GM19035 (cell line): ENCODE results near the gene SLC2A14.
"Not testable (repeated sequence)": the region's sequence is repeated elsewhere in the genome, so short reads cannot be mapped to it uniquely, and the experiment has no call there.

ENCODE experiments used
- ATAC-seq: cut with Tn5 transposase; IDR thresholded peaks from one replicate; pipeline ENCODE4 v1.9.1; 2021; ENCODE audit not compliant: unreplicated experiment

The SLC2A14 gene

GRCh38 chr12:7835116-7835515 lies 37.6 kb downstream of the SLC2A14 start:
- no peak for ATAC-seq

GRCh38 chr12:7834701-7835100 lies 38.0 kb downstream of the SLC2A14 start:
- no peak for ATAC-seq

GRCh38 chr12:7833831-7834230 lies 38.9 kb downstream of the SLC2A14 start:
- ATAC-seq = no peak

GRCh38 chr12:7833201-7833600 lies 39.5 kb downstream of the SLC2A14 start:
- ATAC-seq = not testable (repeated sequence)

- ATAC-seq = no peak
Observed at GRCh38 chr12:7832059-7832696, 40.5 kb downstream of the SLC2A14 start.

DNA sequence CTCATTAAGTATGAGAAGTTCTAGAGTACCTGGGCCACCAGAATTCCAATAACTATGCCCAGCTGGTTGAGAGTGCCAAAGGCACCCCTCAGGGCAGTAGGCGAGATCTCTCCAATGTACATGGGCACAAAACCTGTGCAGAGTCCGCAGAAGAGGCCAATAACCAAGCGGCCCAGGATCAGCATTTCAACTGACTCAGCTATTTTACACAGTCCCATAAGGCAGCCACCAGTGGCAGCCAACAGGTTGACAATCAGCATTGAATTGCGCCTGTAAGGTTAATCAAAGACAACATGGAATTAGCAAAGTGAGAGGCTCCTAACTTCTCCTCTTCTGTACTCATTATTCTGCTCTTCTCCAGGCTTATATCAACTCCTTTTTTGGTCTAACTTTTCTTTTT lies 43.0 kb downstream of the SLC2A14 start:
- ATAC-seq = not testable (repeated sequence)

- ATAC-seq = not testable (repeated sequence)
Observed at GRCh38 chr12:7825754-7826153, 47.0 kb downstream of the SLC2A14 start.

- ATAC-seq = no peak
Observed at GRCh38 chr12:7806863-7807487, 65.7 kb downstream of the SLC2A14 start.

DNA sequence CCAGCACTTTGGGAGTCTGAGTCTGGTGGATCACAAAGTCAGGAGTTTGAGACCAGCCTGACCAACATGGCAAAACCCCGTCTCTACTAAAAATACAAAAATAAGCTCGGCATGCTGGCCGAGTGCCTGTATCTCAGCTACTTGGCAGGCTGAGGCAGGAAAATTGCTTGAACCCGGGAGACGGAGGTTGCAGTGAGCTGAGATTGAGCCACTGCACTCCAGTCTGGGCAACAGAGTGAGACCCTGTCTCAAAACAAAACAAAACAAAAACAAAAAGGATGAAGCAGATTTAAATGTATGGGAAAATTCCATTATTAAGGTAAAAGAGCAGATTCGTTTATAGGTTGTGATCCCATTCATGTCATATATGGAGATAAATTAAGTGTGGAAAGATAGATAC lies 66.4 kb downstream of the SLC2A14 start:
- ATAC-seq = not testable (repeated sequence)

GRCh38 chr12:7801460-7801859 lies 71.3 kb downstream of the SLC2A14 start:
- ATAC-seq = no peak

- ATAC-seq = not testable (repeated sequence)
Observed at GRCh38 chr12:7798750-7799308, 73.9 kb downstream of the SLC2A14 start.

GRCh38 chr12:7797698-7798398 lies 74.9 kb downstream of the SLC2A14 start:
- ATAC-seq = no peak

GRCh38 chr12:7797269-7797668 lies 75.4 kb downstream of the SLC2A14 start:
- ATAC-seq = not testable (repeated sequence)

DNA sequence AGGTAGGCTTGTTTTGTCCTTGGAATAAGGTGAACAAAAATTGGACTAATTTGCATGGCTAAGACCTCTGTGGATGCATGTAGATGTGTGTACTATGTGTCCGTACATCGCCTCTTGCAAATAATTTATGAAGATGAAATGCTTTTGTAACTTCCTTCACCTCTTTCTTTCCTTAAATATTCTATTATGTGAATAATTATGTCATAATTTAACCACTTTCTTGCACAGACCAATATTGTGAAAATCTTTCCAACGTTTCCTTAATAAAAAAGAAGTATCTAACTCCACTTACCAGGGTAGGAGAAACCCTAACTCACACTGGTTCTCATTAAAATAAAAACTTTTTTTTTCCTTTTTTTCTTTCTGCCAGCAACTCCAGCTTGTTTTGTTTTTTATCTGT lies 79.5 kb downstream of the SLC2A14 start:
- ATAC-seq = no peak

GRCh38 chr12:7788884-7789528 lies 83.7 kb downstream of the SLC2A14 start, which contains the start of gene NANOG:
NANOG (plus strand) TSS chr12:7789402; CDS start chr12:7789615, 213 bp downstream.
- not testable (repeated sequence) for ATAC-seq

DNA sequence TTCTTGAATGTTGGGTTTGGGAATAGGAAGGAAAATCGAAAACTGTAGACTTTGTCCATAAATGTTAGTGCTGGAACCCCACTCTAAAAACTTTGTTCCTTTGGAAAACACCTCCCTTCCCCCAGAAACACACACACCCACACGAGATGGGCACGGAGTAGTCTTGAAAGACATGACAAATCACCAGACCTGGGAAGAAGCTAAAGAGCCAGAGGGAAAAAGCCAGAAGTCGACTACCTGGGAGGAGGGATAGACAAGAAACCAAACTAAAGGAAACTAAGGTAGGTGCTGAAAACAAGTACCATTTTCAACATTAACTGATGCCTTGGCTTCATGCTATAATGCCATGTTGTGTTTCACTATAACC lies 84.4 kb downstream of the SLC2A14 start:
- no peak for ATAC-seq

DNA sequence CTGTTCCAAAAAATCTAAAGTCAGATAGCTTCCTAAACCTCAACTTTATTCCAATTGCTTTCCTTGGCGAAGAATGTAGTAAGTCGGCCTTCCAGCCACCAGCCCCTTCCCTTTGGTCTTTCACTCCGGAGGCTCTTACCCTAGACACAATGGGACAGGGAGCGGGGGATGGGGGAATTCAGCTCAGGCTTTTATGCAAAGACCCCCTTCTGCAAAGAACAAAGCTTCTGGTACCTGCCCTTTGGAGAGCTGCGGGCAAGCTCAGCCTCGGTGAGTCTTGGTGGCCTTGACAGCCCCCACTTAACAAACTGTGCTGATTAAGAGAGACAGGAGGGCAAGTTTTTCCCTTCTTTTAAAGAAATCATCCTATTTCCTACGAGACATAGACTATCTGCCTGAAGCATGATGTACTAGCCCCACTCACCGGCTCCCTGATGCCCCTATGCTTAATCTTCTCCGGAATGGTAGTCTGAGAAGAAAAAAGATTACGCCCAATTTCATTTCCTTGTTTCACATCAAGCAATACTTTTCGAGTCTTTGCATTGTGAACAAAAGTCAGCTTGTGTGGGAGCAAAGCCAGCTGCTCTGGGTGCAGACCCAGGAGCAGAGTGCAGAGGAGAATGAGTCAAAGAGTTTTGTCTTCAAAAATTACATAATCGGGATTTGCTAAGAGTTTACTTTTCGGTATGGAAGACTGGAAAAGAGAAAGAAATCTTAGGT lies 85.0 kb downstream of the SLC2A14 start:
- no peak for ATAC-seq

DNA sequence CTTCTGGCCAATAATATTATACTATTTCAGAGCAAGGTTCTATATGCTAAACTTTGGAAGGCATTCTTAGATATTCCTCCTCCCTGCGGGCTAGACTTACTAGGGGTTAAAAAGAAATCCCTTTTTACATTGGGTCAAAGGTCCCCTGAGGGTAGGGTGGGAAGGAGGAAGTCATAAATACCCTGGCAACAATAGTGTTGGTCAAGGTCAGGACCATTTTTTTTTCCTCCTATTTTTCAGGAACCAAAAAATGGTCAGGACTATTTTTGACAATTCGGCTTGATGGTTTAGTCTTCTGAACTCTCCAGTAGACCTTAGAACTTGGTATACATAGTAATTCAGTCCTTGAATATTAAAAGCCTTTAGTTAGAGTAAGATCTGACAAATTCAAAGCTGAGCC lies 88.0 kb downstream of the SLC2A14 start:
- no peak for ATAC-seq

DNA sequence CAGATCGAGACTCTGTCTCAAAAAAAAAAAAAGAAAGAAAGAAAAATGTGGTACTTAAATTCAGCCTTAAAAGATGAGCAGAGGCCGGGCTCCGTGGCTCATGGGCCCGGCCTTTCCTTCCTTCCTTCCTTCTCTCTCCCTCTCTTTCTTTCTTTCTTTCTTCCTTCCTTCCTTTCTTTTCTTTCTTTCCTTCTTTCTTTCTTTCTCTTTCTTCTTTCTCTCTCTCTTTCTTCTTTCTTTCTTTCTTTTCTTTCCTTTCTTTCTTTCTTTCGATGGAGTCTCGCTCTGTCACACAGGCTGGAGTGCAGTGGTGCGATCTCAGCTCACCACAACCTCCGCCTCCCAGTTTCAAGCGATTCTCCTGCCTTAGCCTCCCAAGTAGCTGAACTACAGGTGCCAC lies 89.3 kb downstream of the SLC2A14 start:
- not testable (repeated sequence) for ATAC-seq

- ATAC-seq = no peak
Observed at GRCh38 chr12:7782055-7782454, 90.7 kb downstream of the SLC2A14 start.

DNA sequence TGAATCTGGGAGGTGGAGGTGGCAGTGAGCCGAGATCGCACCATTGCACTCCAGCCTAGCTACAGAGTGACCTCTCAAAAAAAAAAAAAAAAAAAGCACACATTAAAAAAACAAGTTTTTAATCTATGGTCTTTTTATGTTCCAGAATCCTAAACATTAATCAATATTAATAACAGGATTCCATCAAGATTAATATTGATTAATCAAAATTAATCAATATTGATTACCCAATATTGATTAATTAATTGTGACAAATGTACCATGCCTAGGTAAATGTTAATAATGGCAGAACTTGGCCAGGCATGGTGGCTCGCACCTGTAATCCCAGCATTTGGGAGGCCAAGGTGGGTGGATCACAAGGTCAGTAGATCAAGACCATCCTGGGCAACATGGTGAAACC lies 91.4 kb downstream of the SLC2A14 start:
- ATAC-seq = no peak
